H9 (cell line): Measurements from ENCODE around the gene SMO. TPM values are rescaled to one million over a fixed set of nuclear protein-coding genes. Genes with fewer than 3 reads are reported as not detected.

ENCODE experiments used
- DNase-seq: peaks from one replicate; pipeline ENCODE4 v3.0.0-alpha.2; 2017
- H2AFZ ChIP-seq: one replicate; pipeline ENCODE4 v1.6.1; 2013; ENCODE audit warnings: mild to moderate bottlenecking, low read length, control low read depth, moderate library complexity
- H2AK5ac ChIP-seq: 2 replicates; pipeline ENCODE4 v1.6.1; 2013; ENCODE audit warnings: low read length, control low read depth, mixed read lengths; ENCODE audit not compliant: insufficient read length
- H2BK120ac ChIP-seq: one replicate; pipeline ENCODE4 v1.6.1; 2013; ENCODE audit warnings: low read depth, mild to moderate bottlenecking, low read length, control low read depth, inconsistent platforms; ENCODE audit not compliant: poor library complexity, severe bottlenecking
- H2BK12ac ChIP-seq: 2 replicates; pipeline ENCODE4 v1.6.1; 2013; ENCODE audit warnings: low read length, control low read depth, mixed read lengths, low read depth; ENCODE audit not compliant: insufficient read length
- H2BK15ac ChIP-seq: 2 replicates; pipeline ENCODE4 v1.6.1; 2013; ENCODE audit warnings: low read depth, low read length, control low read depth
- H2BK20ac ChIP-seq: one replicate; pipeline ENCODE4 v1.6.1; 2013; ENCODE audit warnings: low read depth, mild to moderate bottlenecking, low read length, control low read depth, inconsistent platforms; ENCODE audit not compliant: poor library complexity, severe bottlenecking
- H2BK5ac ChIP-seq: 2 replicates; pipeline ENCODE4 v1.6.1; 2013; ENCODE audit warnings: low read length, control low read depth, mixed read lengths; ENCODE audit not compliant: insufficient read length
- H3K14ac ChIP-seq: 2 replicates; pipeline ENCODE4 v1.6.1; 2013; ENCODE audit warnings: low read length, control low read depth; ENCODE audit not compliant: insufficient read depth
- H3K18ac ChIP-seq: 2 replicates; pipeline ENCODE4 v1.6.1; 2013; ENCODE audit warnings: low read depth, mild to moderate bottlenecking, mixed read lengths, low read length, control low read depth; ENCODE audit not compliant: insufficient read length
- H3K23ac ChIP-seq: 2 replicates; pipeline ENCODE4 v1.6.1; 2013; ENCODE audit warnings: low read length, control low read depth, mixed read lengths, low read depth; ENCODE audit not compliant: insufficient read length
- H3K23me2 ChIP-seq: 2 replicates; pipeline ENCODE4 v1.6.1; 2013; ENCODE audit warnings: low read depth, mild to moderate bottlenecking, mixed read lengths, low read length, control low read depth; ENCODE audit not compliant: insufficient read length, poor library complexity, severe bottlenecking
- H3K27ac ChIP-seq: 2 replicates; pipeline ENCODE4 v1.5.1; 2013; ENCODE audit warnings: low read length, control low read depth, mixed read lengths, low read depth; ENCODE audit not compliant: insufficient read length
- H3K27me3 ChIP-seq: 2 replicates; pipeline ENCODE4 v1.6.1; 2013; ENCODE audit warnings: low read length, control low read depth, inconsistent platforms; ENCODE audit not compliant: insufficient read depth
- H3K4ac ChIP-seq: 2 replicates; pipeline ENCODE4 v1.6.1; 2013; ENCODE audit warnings: low read depth, mild to moderate bottlenecking, control low read depth, inconsistent platforms, low read length, moderate library complexity
- H3K4me1 ChIP-seq: 2 replicates; pipeline ENCODE4 v1.6.1; 2013; ENCODE audit warnings: low read length, control low read depth, inconsistent platforms; ENCODE audit not compliant: insufficient read depth
- H3K4me2 ChIP-seq: 2 replicates; pipeline ENCODE4 v1.6.1; 2013; ENCODE audit warnings: low read length, control low read depth, mixed read lengths; ENCODE audit not compliant: insufficient read length, insufficient read depth
- H3K56ac ChIP-seq: 2 replicates; pipeline ENCODE4 v1.6.1; 2013; ENCODE audit warnings: low read depth, mild to moderate bottlenecking, mixed read lengths, low read length, control low read depth; ENCODE audit not compliant: insufficient read length
- H3K79me1 ChIP-seq: 2 replicates; pipeline ENCODE4 v1.6.1; 2013; ENCODE audit warnings: low read depth, mild to moderate bottlenecking, moderate library complexity, low read length, control low read depth, inconsistent platforms; ENCODE audit not compliant: insufficient read depth, poor library complexity, severe bottlenecking
- H3K79me2 ChIP-seq: 2 replicates; pipeline ENCODE4 v1.6.1; 2013; ENCODE audit warnings: low read length, control low read depth, inconsistent platforms; ENCODE audit not compliant: insufficient read depth
- H3K9ac ChIP-seq: 2 replicates; pipeline ENCODE4 v1.6.1; 2013; ENCODE audit warnings: low read length, control low read depth, mixed read lengths; ENCODE audit not compliant: insufficient read length; ENCODE audit errors: extremely low read depth
- H3K9me3 ChIP-seq: one replicate; pipeline ENCODE4 v1.6.1; 2013; ENCODE audit warnings: low read depth, low read length, inconsistent platforms; ENCODE audit not compliant: control insufficient read depth
- H3T11ph ChIP-seq: one replicate; pipeline ENCODE4 v1.6.1; 2013; ENCODE audit warnings: mild to moderate bottlenecking, low read length, control low read depth, inconsistent platforms
- H4K20me1 ChIP-seq: one replicate; pipeline ENCODE4 v1.6.1; 2013; ENCODE audit not compliant: control insufficient read depth, insufficient read length, insufficient read depth
- H4K5ac ChIP-seq: 2 replicates; pipeline ENCODE4 v1.6.1; 2013; ENCODE audit warnings: low read depth, mild to moderate bottlenecking, mixed read lengths, low read length, control low read depth; ENCODE audit not compliant: insufficient read length
- H4K8ac ChIP-seq: replicated peaks from 2 replicates; pipeline ENCODE4 v1.6.1; 2013; ENCODE audit warnings: low read length, control low read depth, mixed read lengths, low read depth; ENCODE audit not compliant: insufficient read length
- H4K91ac ChIP-seq: 2 replicates; pipeline ENCODE4 v1.6.1; 2013; ENCODE audit warnings: low read depth, mild to moderate bottlenecking, moderate library complexity, mixed read lengths, low read length, control low read depth; ENCODE audit not compliant: insufficient read length
- H3K27ac Mint-ChIP-seq, 3 experiments: 2 replicates in 2 of 3; 3 replicates in 1 of 3; pipeline ENCODE4 v1.8.0; 2020 to 2021; ENCODE audit warnings: mixed read lengths in 3 of 3, mild to moderate bottlenecking in 1 of 3, moderate library complexity in 1 of 3
- H3K27me3 Mint-ChIP-seq: 2 replicates; pipeline ENCODE4 v1.8.0; 2021; ENCODE audit warnings: low read depth, mild to moderate bottlenecking, moderate library complexity, mixed read lengths
- H3K36me3 Mint-ChIP-seq, 3 experiments: 2 replicates in 2 of 3; 3 replicates in 1 of 3; pipeline ENCODE4 v1.8.0; 2020 to 2021; ENCODE audit warnings: low read depth in 3 of 3, mixed read lengths in 3 of 3; ENCODE audit not compliant: insufficient read depth in 1 of 3
- H3K4me1 Mint-ChIP-seq, 2 experiments: 2 replicates each; pipeline ENCODE4 v1.8.0; 2020; ENCODE audit warnings: mixed read lengths in 2 of 2
- H3K4me3 Mint-ChIP-seq, 2 experiments: 2 replicates in 1 of 2; 3 replicates in 1 of 2; pipeline ENCODE4 v1.8.0; 2020 to 2021; ENCODE audit warnings: mild to moderate bottlenecking in 2 of 2, mixed read lengths in 2 of 2, moderate library complexity in 1 of 2
- H3K9me3 Mint-ChIP-seq, 2 experiments: 2 replicates in 1 of 2; 3 replicates in 1 of 2; pipeline ENCODE4 v1.8.0; 2020; ENCODE audit warnings: mild to moderate bottlenecking in 2 of 2, mixed read lengths in 2 of 2, moderate library complexity in 1 of 2
- CTCF ChIP-seq: fragments of 200-600 bp; sonication (generic); conservative IDR thresholded peaks from 3 replicates; pipeline ENCODE4 v1.8.0; 2021; ENCODE audit warnings: antibody characterized with exemption, mild to moderate bottlenecking
- WGBS: extraction: QIAGEN DNeasy Blood & Tissue Kit; methylation state at CpG from one replicate; pipeline ENCODE4 v1.1.7; 2013; ENCODE audit warnings: missing lambda C conversion rate, low lambda C conversion rate, mixed read lengths; ENCODE audit not compliant: insufficient read length; ENCODE audit errors: extremely low coverage; 5-methylcytosine and 5-hydroxymethylcytosine counted together
- total RNA-seq: library from RNA; stranded (reverse); gene quantifications from 2 replicates; pipeline ENCODE4 v1.2.1, GENCODE V29; 2021

SMO gene
- total RNA-seq, 1 experiment from 2014 or later = 66.8 TPM

GRCh38 chr7:129255800-129256199, 67.4 kb downstream of the SMO start:
- Histone ChIP-seq H3T11ph (no peak overlapping the region), H2BK15ac (no peak overlapping the region), H4K91ac (no peak overlapping the region), H3K56ac (no peak overlapping the region), H3K14ac (no peak overlapping the region), H2AK5ac (no peak overlapping the region), H3K23me2 (no peaks in the 10 kb centered on the region), H3K4me1 (peaks cover 11% of the 10 kb centered on the region; the same call in 1 of the 2 replicates), H3K23ac (no peak overlapping the region), H2AFZ (no peak overlapping the region), H4K8ac (no peak overlapping the region), H2BK20ac (no peak overlapping the region), H3K27ac (no peak overlapping the region), H2BK120ac (no peak overlapping the region), H4K20me1 (no peaks in the 10 kb centered on the region), H3K18ac (no peak overlapping the region), H3K79me2 (peaks cover 2% of the 10 kb centered on the region; the same call in 1 of the 2 replicates), H2BK12ac (no peak overlapping the region), H3K9me3 (no peaks in the 10 kb centered on the region), H3K4ac (no peak overlapping the region), H3K4me2 (no peak overlapping the region), H3K9ac (no peak overlapping the region), H2BK5ac (no peak overlapping the region), H3K27me3 (no peaks in the 10 kb centered on the region), H4K5ac (no peak overlapping the region), H3K79me1 (no peaks in the 10 kb centered on the region)
- Mint-ChIP-seq H3K27ac (no peak overlapping the region), H3K4me1 (peaks cover 36 to 42% of the 10 kb centered on the region in 2 experiments), H3K36me3 (no peaks in the 10 kb centered on the region; a peak in 2 of 7 replicates), H3K4me3 (no peak overlapping the region), H3K27me3 (no peaks in the 10 kb centered on the region), H3K9me3 (no peaks in the 10 kb centered on the region)
- no peak for DNase-seq
- no peak for TF ChIP-seq CTCF
- WGBS = no CpG with 5 or more reads among the region's 4 CpGs
